ENCODE results near the gene LIN28A. TPM values are rescaled to one million over a fixed set of nuclear protein-coding genes. Genes with fewer than 3 reads are reported as not detected.

LIN28A gene
- total and polyA plus RNA-seq, 4 experiments from 2014 or later = not detected

- H3K4me1 Mint-ChIP-seq = peaks cover 0 to 5% (median under 1%) of the 10 kb centered on the region in 4 donors
- no peak overlapping the region for H3K4me3 Mint-ChIP-seq
- ChIA-PET CTCF (ENCODE audit: partially characterized antibody) (interaction anchor here (1.9 kb wide), 1 partner anchor 23 kb away, joined by 7 read pairs; no protein-coding TSS in a partner anchor), POLR2A (ENCODE audit: partially characterized antibody) (no interaction called here)
- Histone ChIP-seq H3K9me3 (ENCODE audit: control insufficient read depth in 1 of 2, low read length in 2 of 2) (no peaks in the 10 kb centered on the region), H3K27ac (ENCODE audit: low read depth, low read length) (no peak overlapping the region), H3K4me3 (ENCODE audit: low read length in 2 of 2) (no peak overlapping the region), H3K36me3 (ENCODE audit: insufficient read depth, low read length) (peaks cover 65% of the 10 kb centered on the region), H3K4me1 (ENCODE audit: insufficient read depth, low read length) (no peaks in the 10 kb centered on the region), H3K27me3 (ENCODE audit: insufficient read depth, low read length) (no peaks in the 10 kb centered on the region)
- no peak for DNase-seq
- intact Hi-C loops (cut with micrococcal nuclease) = no loop called here
- no peak overlapping the region for H3K27ac Mint-ChIP-seq
- peaks cover 47 to 61% of the 10 kb centered on the region in 2 donors for H3K36me3 Mint-ChIP-seq
- no peaks in the 10 kb centered on the region for H3K9me3 Mint-ChIP-seq
- no peaks in the 10 kb centered on the region for H3K27me3 Mint-ChIP-seq
Measured at GRCh38 chr1:26440259-26440658, 29.6 kb downstream of the LIN28A start.

- Mint-ChIP-seq H3K36me3 (peaks cover 23 to 54% of the 10 kb centered on the region in 2 donors), H3K27me3 (no peaks in the 10 kb centered on the region), H3K9me3 (no peaks in the 10 kb centered on the region), H3K4me3 (no peak overlapping the region), H3K4me1 (peaks cover 0 to 2% (median 0%) of the 10 kb centered on the region in 4 donors), H3K27ac (no peak overlapping the region)
- no peaks in the 10 kb centered on the region for H3K27me3 ChIP-seq (ENCODE audit: insufficient read depth, low read length)
- peaks cover 10% of the 10 kb centered on the region for H3K36me3 ChIP-seq (ENCODE audit: insufficient read depth, low read length)
- H3K4me1 ChIP-seq (ENCODE audit: insufficient read depth, low read length) = no peaks in the 10 kb centered on the region
- H3K4me3 ChIP-seq (ENCODE audit: low read length in 2 of 2) = no peak overlapping the region
- DNase-seq = no peak
- ChIA-PET CTCF (ENCODE audit: partially characterized antibody) (interaction anchor here (1.8 kb wide), 1 partner anchor 32 kb away, joined by 6 read pairs; no protein-coding TSS in a partner anchor), POLR2A (ENCODE audit: partially characterized antibody) (interaction anchor here (0.9 to 1.5 kb wide), 2 partner anchors 18 to 23 kb away, joined by 3 read pairs; partner anchors contain the start of gene DHDDS)
- H3K27ac ChIP-seq (ENCODE audit: low read depth, low read length) = no peak overlapping the region
- intact Hi-C loops (cut with micrococcal nuclease) = no loop called here
- H3K9me3 ChIP-seq (ENCODE audit: control insufficient read depth in 1 of 2, low read length in 2 of 2) = no peaks in the 10 kb centered on the region
Measured at GRCh38 chr1:26449868-26450267, 39.3 kb downstream of the LIN28A start.

- peaks cover 9% of the 10 kb centered on the region for H3K36me3 ChIP-seq (ENCODE audit: insufficient read depth, low read length)
- no peak overlapping the region for H3K27ac ChIP-seq (ENCODE audit: low read depth, low read length)
- Mint-ChIP-seq H3K4me1 (no peaks in the 10 kb centered on the region), H3K36me3 (peaks cover 27 to 55% of the 10 kb centered on the region in 2 donors), H3K9me3 (no peaks in the 10 kb centered on the region), H3K27me3 (no peaks in the 10 kb centered on the region), H3K4me3 (no peak overlapping the region), H3K27ac (no peak overlapping the region)
- no peak overlapping the region for H3K4me3 ChIP-seq (ENCODE audit: low read length in 2 of 2)
- H3K9me3 ChIP-seq (ENCODE audit: control insufficient read depth in 1 of 2, low read length in 2 of 2) = no peaks in the 10 kb centered on the region
- ChIA-PET POLR2A (ENCODE audit: partially characterized antibody) (interaction anchor here (1.5 kb wide), 1 partner anchor 19 kb away, joined by 3 read pairs; the partner anchor contains the start of gene DHDDS), CTCF (ENCODE audit: partially characterized antibody) (interaction anchor here (1.8 kb wide), 1 partner anchor 33 kb away, joined by 6 read pairs; no protein-coding TSS in a partner anchor)
- no peak for DNase-seq
- no peaks in the 10 kb centered on the region for H3K4me1 ChIP-seq (ENCODE audit: insufficient read depth, low read length)
- H3K27me3 ChIP-seq (ENCODE audit: insufficient read depth, low read length) = no peaks in the 10 kb centered on the region
- intact Hi-C loops (cut with micrococcal nuclease) = no loop called here
Measured at GRCh38 chr1:26450908-26451307, 40.3 kb downstream of the LIN28A start.

GRCh38 chr1:26452459-26453183, 42.0 kb downstream of the LIN28A start:
- Mint-ChIP-seq H3K9me3 (no peaks in the 10 kb centered on the region), H3K27me3 (no peaks in the 10 kb centered on the region), H3K27ac (no peak overlapping the region), H3K4me3 (no peak overlapping the region), H3K36me3 (peaks cover 26 to 50% of the 10 kb centered on the region in 2 donors), H3K4me1 (no peaks in the 10 kb centered on the region)
- no peak overlapping the region for H3K4me3 ChIP-seq (ENCODE audit: low read length in 2 of 2)
- H3K4me1 ChIP-seq (ENCODE audit: insufficient read depth, low read length) = no peaks in the 10 kb centered on the region
- peaks cover 9% of the 10 kb centered on the region for H3K36me3 ChIP-seq (ENCODE audit: insufficient read depth, low read length)
- intact Hi-C loops (cut with micrococcal nuclease) = no loop called here
- no peak for DNase-seq
- no peaks in the 10 kb centered on the region for H3K9me3 ChIP-seq (ENCODE audit: control insufficient read depth in 1 of 2, low read length in 2 of 2)
- POLR2A ChIA-PET (ENCODE audit: partially characterized antibody) = no interaction called here
- H3K27me3 ChIP-seq (ENCODE audit: insufficient read depth, low read length) = no peaks in the 10 kb centered on the region
- CTCF ChIA-PET (ENCODE audit: partially characterized antibody) = no interaction called here
- no peak overlapping the region for H3K27ac ChIP-seq (ENCODE audit: low read depth, low read length)

- peaks cover 21 to 67% of the 10 kb centered on the region in 2 donors for H3K36me3 Mint-ChIP-seq
Measured at GRCh38 chr1:26459148-26459547, 48.5 kb downstream of the LIN28A start.

GRCh38 chr1:26459573-26460031, 49.0 kb downstream of the LIN28A start:
- no peak for DNase-seq
- H3K27ac Mint-ChIP-seq = no peak overlapping the region
- no peaks in the 10 kb centered on the region for H3K27me3 ChIP-seq (ENCODE audit: insufficient read depth, low read length)
- ChIA-PET CTCF (ENCODE audit: partially characterized antibody) (interaction anchor here (2.3 kb wide), 1 partner anchor 12 kb away, joined by 5 read pairs; no protein-coding TSS in a partner anchor), POLR2A (ENCODE audit: partially characterized antibody) (interaction anchor here (2.9 kb wide), 1 partner anchor 12 kb away, joined by 8 read pairs; the partner anchor contains the start of gene HMGN2)
- no peaks in the 10 kb centered on the region for H3K9me3 Mint-ChIP-seq
- no peak overlapping the region for H3K27ac ChIP-seq (ENCODE audit: low read depth, low read length)
- H3K36me3 Mint-ChIP-seq = peaks cover 24 to 69% of the 10 kb centered on the region in 2 donors
- no peaks in the 10 kb centered on the region for H3K9me3 ChIP-seq (ENCODE audit: control insufficient read depth in 1 of 2, low read length in 2 of 2)
- peaks cover 0 to 3% (median 0%) of the 10 kb centered on the region in 4 donors for H3K4me1 Mint-ChIP-seq
- peaks cover 29% of the 10 kb centered on the region for H3K36me3 ChIP-seq (ENCODE audit: insufficient read depth, low read length)
- no peak overlapping the region for H3K4me3 Mint-ChIP-seq
- no peaks in the 10 kb centered on the region for H3K27me3 Mint-ChIP-seq
- intact Hi-C loops (cut with micrococcal nuclease) = no loop called here
- no peaks in the 10 kb centered on the region for H3K4me1 ChIP-seq (ENCODE audit: insufficient read depth, low read length)
- H3K4me3 ChIP-seq (ENCODE audit: low read length in 2 of 2) = no peak overlapping the region

More at GRCh38 chr1:26459148-26459547, 48.5 kb downstream of the LIN28A start:
- intact Hi-C loops (cut with micrococcal nuclease) = no loop called here
- DNase-seq = no peak
- POLR2A ChIA-PET (ENCODE audit: partially characterized antibody) = interaction anchor here (2.9 kb wide), 1 partner anchor 13 kb away, joined by 8 read pairs; the partner anchor contains the start of gene HMGN2
- Mint-ChIP-seq H3K27ac (peak overlapping the region in 1 of 7 donors; percentile 13), H3K9me3 (no peaks in the 10 kb centered on the region), H3K4me3 (no peak overlapping the region), H3K27me3 (no peaks in the 10 kb centered on the region), H3K4me1 (peaks cover 0 to 3% (median 0%) of the 10 kb centered on the region in 4 donors)
- CTCF ChIA-PET (ENCODE audit: partially characterized antibody) = interaction anchor here (2.3 kb wide), 1 partner anchor 12 kb away, joined by 5 read pairs; no protein-coding TSS in a partner anchor
- Histone ChIP-seq H3K9me3 (ENCODE audit: control insufficient read depth in 1 of 2, low read length in 2 of 2) (no peaks in the 10 kb centered on the region), H3K4me1 (ENCODE audit: insufficient read depth, low read length) (no peaks in the 10 kb centered on the region), H3K36me3 (ENCODE audit: insufficient read depth, low read length) (peaks cover 25% of the 10 kb centered on the region), H3K4me3 (ENCODE audit: low read length in 2 of 2) (no peak overlapping the region), H3K27me3 (ENCODE audit: insufficient read depth, low read length) (no peaks in the 10 kb centered on the region), H3K27ac (ENCODE audit: low read depth, low read length) (no peak overlapping the region)

- peaks cover 26% of the 10 kb centered on the region for H3K4me1 ChIP-seq (ENCODE audit: insufficient read depth, low read length)
- peak overlapping the region in 2 of 7 donors; percentile 30 to 60 for H3K27ac Mint-ChIP-seq
- peaks cover 33 to 69% of the 10 kb centered on the region in 2 donors for H3K36me3 Mint-ChIP-seq
- H3K27me3 ChIP-seq (ENCODE audit: insufficient read depth, low read length) = no peaks in the 10 kb centered on the region
- intact Hi-C loops (cut with micrococcal nuclease) = no loop called here
- no peak overlapping the region for H3K4me3 ChIP-seq (ENCODE audit: low read length in 2 of 2)
- no peak overlapping the region for H3K27ac ChIP-seq (ENCODE audit: low read depth, low read length)
- peaks cover 41% of the 10 kb centered on the region for H3K36me3 ChIP-seq (ENCODE audit: insufficient read depth, low read length)
- no peak for DNase-seq
- H3K9me3 Mint-ChIP-seq = no peaks in the 10 kb centered on the region
- no peaks in the 10 kb centered on the region for H3K27me3 Mint-ChIP-seq
- peaks cover 18 to 34% (median 28%) of the 10 kb centered on the region in 4 donors for H3K4me1 Mint-ChIP-seq
- CTCF ChIA-PET (ENCODE audit: partially characterized antibody) = interaction anchor here (1.3 to 1.8 kb wide), 3 partner anchors 7 to 147 kb away, joined by 4 to 5 read pairs (median 4); no protein-coding TSS in a partner anchor
- POLR2A ChIA-PET (ENCODE audit: partially characterized antibody) = interaction anchor here (0.6 kb wide), 1 partner anchor 229 kb away, joined by 3 read pairs; no protein-coding TSS in a partner anchor
- H3K4me3 Mint-ChIP-seq = no peak overlapping the region
- no peaks in the 10 kb centered on the region for H3K9me3 ChIP-seq (ENCODE audit: control insufficient read depth in 1 of 2, low read length in 2 of 2)
Measured at GRCh38 chr1:26468911-26469310, 58.3 kb downstream of the LIN28A start.
